Activated effector memory CD4-positive, alpha-beta T cell treated with Interleukin-2 at 50 U/mL for 16 hours (primary cell): ENCODE data around the gene OR7D2.
"Not testable (repeated sequence)": the region's sequence is repeated elsewhere in the genome, so short reads cannot be mapped to it uniquely, and the experiment has no call there.

Source experiments
- DNase-seq: peaks from one replicate; pipeline ENCODE4 v3.0.0-alpha.2; 2020

OR7D2 gene

DNA sequence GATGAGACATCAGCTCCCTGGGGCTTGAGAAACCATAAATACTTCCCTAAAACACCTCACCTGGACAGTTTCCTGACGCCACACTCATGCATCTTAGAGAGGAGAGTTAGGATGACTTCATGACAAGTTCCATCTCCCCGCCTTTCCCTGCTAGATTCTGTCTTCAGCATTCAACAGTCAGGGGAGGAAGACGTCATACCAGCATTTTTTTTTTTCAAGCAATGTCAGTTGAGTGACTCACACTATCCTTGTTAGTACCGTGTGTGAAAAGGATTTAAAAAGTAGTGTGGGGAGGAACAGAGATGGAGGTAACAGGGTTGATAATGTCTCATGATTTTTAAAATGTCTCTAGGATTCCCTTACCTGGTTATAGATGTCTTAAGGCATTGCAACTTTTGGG lies at the start of gene OR7D2:
TSS of gene OR7D2 (plus strand) at position 79 of the 400 bp plus-strand sequence. CDS start 6,803 bp downstream, outside the sequence.
- DNase-seq = no peak

DNA sequence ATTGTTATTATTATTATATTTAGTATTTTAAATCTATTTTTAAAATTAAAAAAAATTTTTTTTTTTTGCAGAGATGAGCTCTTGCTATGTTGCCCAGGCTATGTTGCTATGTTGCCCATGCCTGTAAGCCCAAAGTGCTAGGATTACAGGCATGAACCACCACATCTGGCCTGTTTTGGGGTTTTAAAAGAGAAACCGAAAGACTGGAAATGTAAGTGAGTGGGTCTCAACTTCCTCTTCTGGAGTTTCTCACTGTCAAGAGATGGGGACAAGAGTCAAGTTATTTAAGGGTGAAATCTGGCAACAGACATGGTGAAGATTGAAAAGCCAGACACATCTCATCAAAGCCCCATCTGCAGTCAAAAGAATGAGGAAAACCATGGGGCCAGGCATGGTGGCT lies 47.8 kb upstream of the OR7D2 start:
- no peak for DNase-seq

DNA sequence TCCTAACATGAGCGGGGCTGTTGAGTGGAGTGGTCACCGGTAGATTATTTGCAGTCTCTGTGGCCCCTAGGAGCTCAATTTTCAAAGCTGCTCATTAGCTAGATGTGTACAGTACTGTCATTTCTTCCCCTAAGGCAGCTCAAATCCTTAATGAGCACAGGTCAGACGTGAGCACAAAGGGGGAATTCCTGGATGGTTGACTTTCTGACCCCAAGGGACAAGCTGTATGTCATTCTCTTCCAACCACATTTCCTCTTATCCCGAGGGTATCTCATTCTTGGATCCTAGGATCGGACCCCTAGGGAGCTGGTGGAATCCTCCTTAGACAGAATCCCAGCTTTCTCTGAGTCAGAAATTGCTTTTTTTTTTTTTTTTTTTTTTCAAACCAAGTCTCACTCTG lies 46.4 kb upstream of the OR7D2 start:
- no peak for DNase-seq

DNA sequence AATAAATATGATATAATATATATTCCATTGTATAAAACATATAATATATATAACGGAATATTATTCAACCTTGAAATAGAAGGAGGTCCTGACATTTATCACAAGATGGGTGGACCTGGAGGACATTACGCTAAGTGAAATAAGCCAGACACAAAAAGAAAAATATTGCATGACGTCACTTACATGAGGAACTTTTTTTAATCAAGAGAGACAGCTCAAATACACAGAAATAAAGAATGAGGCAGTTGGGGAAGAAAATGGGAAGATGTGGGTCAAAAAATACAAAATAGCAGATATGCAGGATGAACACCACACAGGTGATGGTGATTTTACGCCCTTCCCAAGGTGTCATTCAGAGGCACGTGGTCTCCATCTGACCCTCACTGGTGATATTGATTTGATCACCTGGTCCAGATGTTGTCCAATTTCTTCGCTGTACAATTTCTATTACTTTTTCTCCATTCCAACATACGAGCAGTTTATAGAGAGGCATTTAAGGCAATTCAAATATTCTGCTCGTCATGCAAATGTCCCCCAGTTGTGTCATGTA lies 39.1 kb upstream of the OR7D2 start:
- DNase-seq = no peak

DNA sequence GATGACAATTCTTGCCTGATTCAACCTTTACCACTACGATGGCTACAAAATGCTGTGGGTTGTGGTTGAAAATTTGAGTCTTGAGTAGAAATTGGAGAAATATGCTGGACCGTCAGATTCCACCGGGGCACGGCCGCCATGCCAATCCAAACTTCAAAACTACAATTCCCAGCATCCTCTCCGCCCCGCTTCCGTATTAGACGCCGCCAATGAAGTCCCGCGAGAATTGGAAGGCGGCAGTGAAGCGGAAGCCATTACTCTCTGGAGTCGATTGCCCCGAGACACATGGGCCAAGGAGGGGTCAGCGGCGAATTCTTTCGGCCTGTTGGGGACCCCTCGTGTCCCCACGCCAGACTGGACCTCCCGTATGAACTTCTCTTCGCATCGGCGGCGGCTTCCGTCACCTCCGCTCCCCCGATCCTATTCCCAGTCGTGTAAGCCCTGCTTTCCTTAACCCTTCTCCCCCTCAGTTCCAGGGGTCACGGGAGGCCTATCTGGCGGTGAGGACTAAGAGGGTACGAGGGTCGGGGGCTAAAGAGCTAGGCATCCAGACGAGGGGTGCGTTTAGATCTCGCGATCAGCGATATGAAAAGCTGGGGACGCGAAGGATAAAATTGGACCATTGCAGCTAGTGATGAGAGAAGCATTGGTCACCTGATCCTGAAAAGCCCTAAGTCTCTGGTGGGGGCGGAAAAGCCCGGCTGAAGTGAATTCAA lies 38.5 kb upstream of the OR7D2 start, which contains the start of gene ZNF317:
TSS of gene ZNF317 (plus strand) at position 239 of the 716 bp plus-strand sequence. CDS start 15,620 bp downstream, outside the sequence.
- peak; percentile 79 for DNase-seq

DNA sequence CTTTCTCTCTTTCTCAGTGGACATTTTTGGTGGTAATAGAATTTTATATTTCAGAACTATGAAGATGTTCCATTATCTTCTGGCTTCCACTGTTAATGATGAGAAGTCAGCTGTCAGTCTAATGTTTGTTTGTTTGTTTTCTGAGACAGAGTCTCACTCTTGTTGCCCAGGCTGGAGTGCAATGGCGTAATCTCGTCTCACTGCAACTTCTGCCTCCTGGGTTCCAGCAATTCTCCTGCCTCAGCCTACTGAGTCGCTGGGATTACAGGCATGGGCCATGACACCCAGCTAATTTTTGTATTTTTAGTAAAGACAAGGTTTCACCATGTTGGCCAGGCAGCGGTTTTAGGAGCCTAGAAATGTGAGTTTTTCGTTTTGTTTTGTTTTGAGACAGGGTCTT lies 33.9 kb upstream of the OR7D2 start:
- no peak for DNase-seq

DNA sequence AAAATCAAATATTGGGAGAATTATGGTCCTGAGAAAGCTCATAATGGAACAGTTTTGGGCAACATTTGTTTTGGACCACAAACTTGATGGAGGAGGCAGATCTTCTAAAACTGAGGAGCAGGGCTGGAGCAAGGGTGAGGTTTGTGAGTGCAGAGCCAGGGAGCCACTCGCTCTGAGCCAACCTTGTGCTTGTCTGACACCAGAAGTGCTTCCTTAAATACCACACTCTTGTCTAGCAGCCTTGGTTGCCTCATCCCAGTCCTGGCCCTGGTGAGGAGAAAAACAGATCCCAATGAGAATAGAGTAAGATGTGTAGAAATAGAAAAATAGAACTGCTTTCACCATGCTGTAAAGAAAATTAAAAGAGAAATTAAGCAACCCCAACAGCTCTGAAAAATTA lies 31.9 kb upstream of the OR7D2 start:
- no peak for DNase-seq

DNA sequence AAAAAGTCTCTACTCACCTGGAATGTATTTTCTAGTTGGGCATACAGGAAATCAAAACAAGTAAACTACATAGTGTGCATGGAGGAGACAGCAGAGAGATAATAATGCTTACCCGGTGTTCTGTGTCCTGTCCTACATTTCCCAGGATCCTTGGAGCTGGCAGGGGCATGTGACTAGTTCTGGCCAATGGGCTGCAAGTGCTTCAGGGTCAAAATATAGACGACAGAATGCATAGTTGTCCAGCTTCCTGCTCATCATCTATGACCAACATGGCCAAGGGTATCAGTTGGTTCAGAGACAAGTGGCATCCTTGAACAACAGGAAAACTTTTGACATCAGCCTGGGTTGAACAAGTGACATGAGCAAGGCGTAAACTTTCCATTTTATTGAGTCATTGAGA lies 30.1 kb upstream of the OR7D2 start:
- no peak for DNase-seq

DNA sequence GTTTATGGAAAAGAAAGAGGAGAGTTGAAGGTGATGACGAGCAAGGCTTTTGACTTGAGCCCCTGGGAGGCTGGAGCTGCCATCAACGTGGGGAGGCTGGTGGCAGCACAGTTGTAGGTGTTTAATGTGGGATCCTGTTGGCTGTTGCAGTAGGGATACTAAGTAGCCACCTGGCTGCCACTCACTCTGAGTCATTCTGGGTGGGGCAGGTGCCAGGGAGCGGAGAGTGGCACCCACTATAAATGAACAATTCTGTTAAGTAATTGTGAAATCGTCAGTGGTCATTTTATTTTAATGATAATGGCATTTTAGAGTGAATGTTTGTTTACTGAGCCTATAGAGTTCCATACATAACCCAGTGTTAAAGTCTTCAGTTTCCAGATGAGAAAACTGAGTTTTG lies 28.8 kb upstream of the OR7D2 start:
- DNase-seq = no peak

DNA sequence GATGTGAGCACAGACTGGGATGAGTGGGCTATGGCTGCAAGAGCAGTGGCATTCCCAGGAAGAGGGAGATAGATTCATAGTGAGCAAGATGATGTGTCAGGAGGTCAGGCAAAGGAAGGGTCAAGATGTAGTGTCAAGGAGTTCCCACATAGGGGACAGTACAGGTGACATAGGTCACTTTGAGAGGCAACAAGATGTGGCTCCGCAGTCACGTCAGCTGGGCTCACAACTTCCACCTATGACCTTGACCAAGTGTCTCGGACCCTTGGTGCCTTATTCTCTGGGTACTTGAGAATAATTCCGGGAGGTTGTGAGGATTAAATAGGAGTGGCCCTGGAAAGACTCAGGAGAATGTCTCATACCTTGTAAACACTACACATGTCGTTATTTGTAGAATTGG lies 28.1 kb upstream of the OR7D2 start:
- no peak for DNase-seq

DNA sequence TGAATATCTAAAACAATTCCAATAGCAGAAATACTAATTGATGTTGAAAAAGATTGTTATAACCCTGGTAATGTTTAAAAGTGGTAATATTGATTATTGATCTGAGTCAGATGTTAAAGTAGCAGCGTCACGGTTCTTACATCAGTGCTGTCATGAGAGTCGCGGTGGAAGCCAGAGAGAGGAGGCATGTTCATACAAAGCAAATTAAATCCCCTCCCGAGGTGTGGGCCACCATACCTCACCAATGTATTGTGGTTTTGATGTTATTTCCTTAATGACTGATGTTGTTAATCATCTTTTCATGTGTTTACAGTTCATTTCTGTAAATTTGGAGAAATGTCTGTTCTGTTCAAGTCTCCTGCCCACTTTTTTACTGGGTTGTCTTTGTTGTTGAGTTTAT lies 27.4 kb upstream of the OR7D2 start:
- no peak for DNase-seq

DNA sequence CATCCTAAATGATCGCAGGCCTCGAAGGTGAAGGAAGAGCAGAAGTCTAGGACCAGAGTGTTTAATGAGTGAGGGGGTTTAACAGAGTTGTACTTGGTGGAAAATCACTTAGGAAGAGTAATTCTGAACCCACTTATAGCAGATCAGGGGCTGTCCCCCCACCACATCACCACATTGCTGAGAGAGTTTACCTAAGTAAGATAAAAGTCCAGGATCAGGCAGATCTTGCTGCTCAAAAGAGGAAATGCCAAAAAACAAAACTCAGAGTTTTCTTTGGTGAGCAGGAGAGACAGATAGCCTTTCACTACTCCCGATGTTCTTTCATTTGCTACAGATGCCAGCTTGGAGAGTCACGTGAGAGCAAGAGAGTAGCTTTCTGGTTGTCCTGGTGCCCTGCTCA lies 23.2 kb upstream of the OR7D2 start:
- DNase-seq = no peak

DNA sequence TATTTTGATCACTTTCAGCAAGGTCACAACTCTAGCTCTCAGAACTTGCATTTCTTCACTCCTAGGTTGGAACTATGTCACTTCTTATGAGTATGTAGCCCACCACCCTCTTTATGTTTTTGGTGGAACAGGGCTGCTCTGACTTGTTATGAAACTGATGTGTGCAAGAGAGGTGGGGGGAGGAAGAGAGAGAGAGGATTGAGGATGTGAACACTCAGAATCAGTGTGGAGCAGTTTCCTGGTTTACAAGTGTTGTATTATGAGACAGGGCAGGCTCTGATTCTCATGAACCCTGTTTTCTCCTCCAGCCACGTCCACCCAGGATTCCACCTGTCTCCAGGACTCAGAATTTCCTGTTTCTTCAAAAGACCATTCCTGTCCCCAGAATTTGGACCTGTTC lies 22.5 kb upstream of the OR7D2 start:
- DNase-seq = no peak

DNA sequence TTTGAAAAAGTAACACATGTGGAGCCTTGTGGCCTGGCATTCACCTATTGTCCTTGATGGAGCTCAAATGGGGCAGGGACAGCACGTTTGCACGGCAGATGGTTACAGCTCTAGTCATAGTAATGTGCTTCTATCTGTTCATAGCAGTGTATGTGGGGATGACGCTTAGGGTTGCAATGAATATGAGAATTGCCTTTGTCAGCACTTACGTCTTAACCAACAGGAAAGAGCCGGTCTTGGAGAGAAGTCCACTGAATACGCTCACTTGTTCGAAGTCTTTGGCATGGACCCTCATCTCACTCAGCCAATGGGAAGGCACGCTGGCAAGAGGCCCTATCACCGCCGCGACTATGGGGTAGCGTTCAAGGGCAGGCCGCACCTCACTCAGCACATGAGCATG lies 18.9 kb upstream of the OR7D2 start:
- DNase-seq = no peak

DNA sequence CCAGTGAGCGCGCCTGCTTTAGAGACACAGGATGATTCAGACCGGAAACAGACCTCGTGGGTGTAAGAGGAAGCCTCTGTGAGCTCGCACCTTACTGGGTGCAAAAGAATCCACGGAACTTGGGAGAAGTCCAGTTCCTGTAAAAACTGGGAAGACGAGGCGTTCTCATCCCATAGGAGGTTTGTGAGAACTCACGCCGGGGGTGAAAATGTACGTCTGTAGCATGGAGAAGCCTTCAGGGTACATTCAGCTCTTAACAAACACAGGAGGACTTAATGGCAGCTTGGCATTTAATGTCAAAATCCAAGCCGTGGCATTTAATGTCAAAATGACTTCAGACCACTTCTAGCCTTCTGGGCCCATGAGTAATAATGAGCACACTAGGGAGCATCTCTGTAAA lies 17.4 kb upstream of the OR7D2 start:
- no peak for DNase-seq

DNA sequence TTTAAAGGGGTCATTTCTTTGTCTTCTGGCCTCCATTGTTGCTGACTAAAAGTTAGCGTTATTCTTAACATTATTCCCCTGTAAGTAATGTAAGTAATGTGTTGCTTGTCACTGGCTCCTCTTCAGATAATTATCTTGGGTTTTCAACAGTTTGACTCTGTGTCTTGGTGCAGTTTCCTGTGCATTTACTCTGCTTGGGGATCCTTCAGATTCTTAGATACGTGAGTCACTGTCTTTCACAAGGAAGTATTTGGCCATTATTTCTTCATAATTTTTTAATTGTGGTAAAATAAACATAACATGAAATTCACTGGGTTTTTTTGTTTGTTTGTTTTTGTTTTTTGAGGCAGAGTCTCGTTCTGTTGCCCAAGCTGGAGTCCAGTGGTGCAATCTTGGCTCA lies 13.5 kb upstream of the OR7D2 start:
- DNase-seq = no peak

DNA sequence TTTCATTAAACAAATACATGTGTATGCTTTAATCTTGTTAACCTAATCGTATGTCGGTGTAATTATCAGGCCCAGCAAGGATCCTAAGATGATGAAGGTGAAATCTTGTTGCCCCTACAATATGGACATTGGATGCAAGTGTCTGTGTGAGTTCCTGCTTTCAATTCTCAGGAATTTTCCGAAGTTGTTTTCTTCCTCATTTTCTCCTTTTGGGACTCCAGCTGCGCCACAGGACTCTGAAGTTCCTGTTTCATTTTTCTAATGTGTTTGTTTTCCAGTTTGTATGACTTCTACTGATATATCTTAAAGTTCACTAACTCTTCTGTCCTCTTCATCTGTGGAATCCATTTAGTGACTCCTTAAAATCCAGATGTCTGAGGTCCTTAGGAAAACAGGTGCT lies 11.9 kb upstream of the OR7D2 start:
- DNase-seq = no peak

DNA sequence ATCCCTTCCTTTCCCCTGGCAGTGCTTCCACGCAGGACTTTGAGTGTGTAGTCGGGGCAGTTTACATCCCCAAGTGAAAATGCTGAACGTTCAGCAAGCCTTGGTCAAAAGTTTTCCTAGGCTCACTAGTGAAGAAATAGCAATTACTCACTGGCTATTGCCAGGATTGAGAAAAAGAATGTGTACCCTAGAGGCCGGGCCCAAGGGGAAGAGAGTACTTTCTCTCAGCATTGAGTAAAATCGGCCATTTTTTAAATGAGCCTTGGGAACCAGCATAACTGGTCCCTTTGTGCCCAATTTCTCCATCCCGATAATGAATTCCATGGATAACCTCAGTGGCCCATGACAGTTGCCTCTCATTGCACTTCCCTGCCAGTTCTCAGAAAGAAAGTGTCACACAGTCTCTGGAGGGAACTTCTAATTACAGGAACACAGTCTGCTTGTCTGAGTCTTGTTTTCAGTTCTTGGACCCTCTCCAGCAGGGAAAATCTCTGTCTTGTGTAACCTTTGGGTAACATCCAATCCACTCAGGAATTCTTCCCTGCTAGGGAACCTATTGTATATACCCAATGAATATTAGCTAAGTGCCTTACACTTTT lies 7.3 kb upstream of the OR7D2 start:
- no peak for DNase-seq

DNA sequence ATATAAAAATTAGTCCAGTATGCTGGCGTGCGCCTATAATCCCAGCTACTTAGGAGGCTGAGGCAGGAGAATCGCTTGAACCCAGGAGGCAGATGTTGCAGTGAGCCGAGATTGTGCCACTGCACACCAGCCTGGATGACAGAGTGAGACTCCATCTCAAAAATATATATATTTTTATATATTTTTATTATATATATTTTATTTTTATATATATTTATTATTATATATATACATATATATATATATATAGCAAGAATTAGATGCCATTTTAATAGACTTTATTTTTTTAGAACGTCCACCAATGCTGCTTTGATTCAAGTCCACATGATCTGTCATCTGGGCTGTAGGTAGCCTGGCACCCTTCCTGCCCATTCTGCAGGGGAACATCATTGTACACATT lies 3.5 kb upstream of the OR7D2 start:
- no peak for DNase-seq

DNA sequence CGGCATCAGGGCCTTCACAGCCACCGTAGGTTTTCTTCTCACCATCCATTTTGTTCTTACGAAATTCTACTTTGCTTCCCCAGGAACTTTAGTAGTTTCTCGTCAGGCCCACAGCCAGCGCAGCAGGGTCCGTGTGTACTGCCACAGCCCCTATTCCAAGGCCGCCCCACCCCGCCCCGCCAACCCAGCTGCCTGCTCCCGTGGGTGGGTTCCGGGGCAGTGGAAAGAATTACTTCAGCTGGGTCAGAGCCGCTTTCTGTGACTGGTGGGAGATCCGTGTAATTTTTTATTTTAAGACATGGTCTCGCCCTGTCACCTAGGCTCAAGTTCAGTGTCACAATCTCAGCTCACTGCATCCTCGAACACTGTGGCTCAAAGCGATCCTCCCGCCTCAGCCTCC lies 4.2 kb downstream of the OR7D2 start:
- no peak for DNase-seq

DNA sequence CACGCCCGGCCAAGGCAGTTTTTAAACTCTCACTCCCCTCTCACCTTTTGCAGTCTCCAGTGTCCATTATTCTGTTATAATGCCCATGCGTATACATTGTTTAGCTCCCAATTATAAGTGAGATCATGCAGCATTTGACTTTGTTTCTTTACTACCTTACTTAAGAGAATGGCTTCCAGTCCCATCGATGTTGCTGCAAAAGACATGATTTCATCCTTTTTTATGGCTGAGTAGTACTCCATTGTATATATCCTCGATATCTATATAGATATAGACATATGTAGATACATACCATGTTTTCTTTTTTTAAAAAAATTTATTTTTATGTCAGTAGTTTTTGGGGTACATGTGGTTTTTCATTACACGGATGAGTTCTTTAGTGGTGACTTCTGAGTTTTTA lies 8.4 kb downstream of the OR7D2 start:
- no peak for DNase-seq

DNA sequence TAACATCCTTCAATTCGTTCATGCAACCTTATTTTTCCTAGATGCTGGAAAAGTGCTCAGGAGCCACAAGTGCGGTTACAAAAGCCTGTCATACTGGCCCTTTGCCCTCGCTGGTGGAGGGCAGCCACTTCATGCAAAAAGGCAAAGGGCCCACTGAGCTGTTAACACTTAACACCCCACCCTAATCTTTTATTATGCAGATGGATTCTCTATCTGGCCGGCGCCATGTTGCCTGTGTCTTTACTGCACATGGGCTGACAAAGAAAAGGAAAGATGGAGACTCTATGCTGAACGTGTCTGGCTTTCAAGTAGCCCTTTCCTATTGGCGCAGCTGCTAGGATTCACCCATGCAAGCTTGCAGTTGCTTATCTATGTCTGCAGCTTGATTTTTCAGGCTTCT lies 10.8 kb downstream of the OR7D2 start:
- DNase-seq = no peak

DNA sequence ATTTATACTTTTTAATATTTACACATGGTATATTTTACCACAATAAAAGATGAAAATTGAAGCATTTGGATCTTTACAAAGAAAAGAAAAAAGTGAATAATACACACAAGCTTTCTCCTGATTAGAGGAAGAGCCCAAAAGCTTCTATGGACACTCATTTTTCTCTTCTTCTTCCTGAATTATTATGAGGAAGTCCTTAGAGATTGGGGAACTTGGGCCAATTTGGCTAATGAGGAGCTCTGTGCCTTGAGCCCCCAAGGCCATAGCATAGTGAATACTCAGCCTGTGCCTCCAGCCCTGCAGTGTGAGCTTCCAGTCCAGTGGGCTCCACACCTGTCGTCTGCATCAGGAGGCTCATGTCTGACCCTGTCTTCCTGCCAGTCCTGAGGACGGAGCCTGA lies 19.3 kb downstream of the OR7D2 start:
- DNase-seq = not testable (repeated sequence)

DNA sequence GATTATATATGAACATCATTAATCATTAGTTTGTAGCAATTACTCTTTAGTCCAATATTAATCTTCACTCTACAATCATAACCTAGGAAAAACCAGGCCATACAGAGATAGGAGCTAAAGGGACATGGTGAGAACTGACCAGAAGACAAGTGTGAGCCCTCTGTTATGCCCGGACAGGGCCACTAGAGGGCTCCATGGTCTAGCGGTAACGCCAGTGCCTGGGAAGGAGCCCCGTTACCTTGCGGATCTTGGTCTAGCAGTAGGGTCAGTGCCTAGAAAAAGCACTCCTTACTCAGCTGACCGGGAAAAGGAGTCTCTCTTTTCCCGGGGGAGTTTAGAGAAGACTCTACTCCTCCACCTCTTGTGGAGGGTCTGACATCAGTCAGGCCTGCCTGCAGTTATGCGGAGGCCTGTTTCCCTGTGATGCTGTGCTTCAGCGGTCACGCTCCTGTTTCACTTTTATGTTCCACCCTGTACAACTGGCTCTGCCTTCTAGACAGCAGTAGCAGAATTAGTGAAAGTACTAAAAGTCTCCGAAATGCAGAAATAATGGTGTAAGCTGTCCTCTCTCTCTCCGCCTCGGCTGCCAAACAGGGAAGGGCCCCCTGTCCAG lies 26.8 kb downstream of the OR7D2 start:
- peak; percentile 41 for DNase-seq
